K562 (cell line): ENCODE measurements around the gene POLD3. TPM values are rescaled to one million over a fixed set of nuclear protein-coding genes. Genes with fewer than 3 reads are reported as not detected.
A peak's percentile ranks its signal among the peaks of the same experiment; 100 is the strongest.

ENCODE experiments used
- ATAC-seq: fragments of 200-7000 bp; cut with Tn5 transposase; 3 replicates; pipeline ENCODE4 v1.9.1; 2020; ENCODE audit warnings: moderate library complexity
- BruUV-seq: library from RNA; stranded (reverse); fragments of 400-500 nt; replicated peaks from 2 replicates; lab custom pipeline; 2021; lab: Mats Ljungman, UMichigan
- CTCF ChIA-PET: fragments of 300-600 bp; formaldehyde crosslinking; extraction: SDS; loops from one replicate; lab custom pipeline; 2021; ENCODE audit warnings: low intra/inter-chr PET ratio; lab: Yijun Ruan, JAX
- POLR2A ChIA-PET: fragments of 300-600, 350-650 bp; sonication (Branson Sonifier 250); formaldehyde crosslinking; extraction: SDS; loops from one replicate; lab custom pipeline; 2021; ENCODE audit warnings: antibody characterized with exemption, inconsistent platforms; lab: Yijun Ruan, JAX
- DNase-seq, 4 experiments: peaks; one replicate each; pipeline versions ENCODE4 v3.0.0 to v3.0.0-alpha.2; 2011 to 2018; ENCODE audit warnings: low spot score in 3 of 4, mixed read lengths in 3 of 4; ENCODE audit errors: extremely low read depth in 1 of 4
- FAIRE-seq: peaks from 2 replicates; lab custom pipeline; 2011; peaks lifted over from hg19 to GRCh38; lab: Jason Lieb, UNC
- H2AFZ ChIP-seq: 2 replicates; pipeline ENCODE4 v1.6.0; 2011; ENCODE audit warnings: low read depth, low read length, control low read depth, inconsistent platforms
- H3K27ac ChIP-seq: fragments of 200-600 bp; 3 replicates; pipeline ENCODE4 v1.8.0; 2011; ENCODE audit warnings: low read depth, mild to moderate bottlenecking, control low read depth, inconsistent platforms, low read length, moderate library complexity, mixed read lengths; ENCODE audit errors: extremely low read depth
- H3K27me3 ChIP-seq, 2 experiments: fragments of 300-600 bp in 1 of 2; 2 replicates in 1 of 2; 3 replicates in 1 of 2; pipeline versions ENCODE4 v1.6.0 to v1.8.0; 2011; ENCODE audit warnings: inconsistent platforms in 2 of 2, low read length in 2 of 2, mild to moderate bottlenecking in 1 of 2, mixed read lengths in 1 of 2, moderate library complexity in 1 of 2; ENCODE audit not compliant: control insufficient read depth in 2 of 2, insufficient read depth in 2 of 2
- H3K36me3 ChIP-seq: fragments of 300-600 bp; 3 replicates; pipeline ENCODE4 v1.8.0; 2011; ENCODE audit warnings: mild to moderate bottlenecking, low read length, inconsistent platforms; ENCODE audit not compliant: control insufficient read depth, insufficient read depth
- H3K4me1 ChIP-seq, 2 experiments: fragments of 200-600 bp in 1 of 2; replicated peaks in 1 of 2; 2 replicates in 1 of 2; 3 replicates in 1 of 2; pipeline versions ENCODE4 v1.5.1 to v1.8.0; 2011; ENCODE audit warnings: inconsistent platforms in 2 of 2, low read length in 2 of 2, mild to moderate bottlenecking in 1 of 2, mixed read lengths in 1 of 2, moderate library complexity in 1 of 2; ENCODE audit not compliant: control insufficient read depth in 2 of 2, insufficient read depth in 2 of 2
- H3K4me2 ChIP-seq: 2 replicates; pipeline ENCODE4 v1.6.1; 2011; ENCODE audit warnings: low read length, control low read depth, inconsistent platforms, mixed read lengths; ENCODE audit not compliant: insufficient read depth
- H3K4me3 ChIP-seq: fragments of 200-600 bp; sonication (generic), shearing (Covaris generic); 2 replicates; pipeline ENCODE4 v1.5.1; 2016; ENCODE audit warnings: control low read depth, inconsistent platforms
- H3K79me2 ChIP-seq: fragments of 200-600 bp; 3 replicates; pipeline ENCODE4 v1.8.0; 2011; ENCODE audit warnings: low read length, inconsistent platforms; ENCODE audit not compliant: control insufficient read depth, insufficient read depth
- H3K9ac ChIP-seq, 2 experiments: 2 replicates each; pipeline versions ENCODE4 v1.6.0 to v1.6.1; 2011; ENCODE audit warnings: low read depth in 2 of 2, low read length in 2 of 2, control low read depth in 1 of 2, inconsistent platforms in 1 of 2, mild to moderate bottlenecking in 1 of 2, mixed read lengths in 1 of 2; ENCODE audit not compliant: insufficient read depth in 1 of 2
- H3K9me1 ChIP-seq: one replicate; pipeline ENCODE4 v1.6.0; 2011; ENCODE audit warnings: inconsistent platforms, mild to moderate bottlenecking, low read length, moderate library complexity; ENCODE audit not compliant: control insufficient read depth, insufficient read depth
- H3K9me3 ChIP-seq: replicated peaks from 2 replicates; pipeline ENCODE4 v1.5.1; 2011; ENCODE audit warnings: low read depth, low read length, inconsistent platforms; ENCODE audit not compliant: control insufficient read depth, insufficient read depth
- H4K20me1 ChIP-seq: replicated peaks from 2 replicates; pipeline ENCODE4 v1.6.1; 2011; ENCODE audit warnings: low read length, inconsistent platforms, mixed read lengths; ENCODE audit not compliant: control insufficient read depth, insufficient read depth
- AFF1 ChIP-seq, 2 experiments: fragments of 450-650 bp; IDR thresholded peaks; 2 replicates each; pipeline ENCODE4 v1.6.1; 2018; ENCODE audit warnings: mild to moderate bottlenecking in 2 of 2, low read depth in 1 of 2; ENCODE audit not compliant: partially characterized antibody in 2 of 2
- CBX8 ChIP-seq: fragments of 200-600 bp; sonication (generic); IDR thresholded peaks from 2 replicates; pipeline ENCODE4 v1.6.1; 2012; ENCODE audit warnings: borderline replicate concordance, mixed run types, low read depth, mild to moderate bottlenecking, moderate library complexity, mixed read lengths, low read length, control low read depth, inconsistent platforms; ENCODE audit not compliant: poor library complexity, severe bottlenecking; ENCODE audit errors: extremely low read depth
- FOSL1 ChIP-seq: fragments of 200-800 bp; sonication (Bioruptor generic); conservative IDR thresholded peaks from 2 replicates; pipeline ENCODE4 v1.6.1; 2016; ENCODE audit warnings: missing genetic modification characterization, missing compliant biosample characterization
- JUNB ChIP-seq: fragments of 450-650 bp; formaldehyde crosslinking; conservative IDR thresholded peaks from 2 replicates; pipeline ENCODE4 v1.4.0; 2020; ENCODE audit warnings: mild to moderate bottlenecking
- JUND ChIP-seq, 2 experiments: IDR thresholded peaks; 2 replicates in 1 of 2; 3 replicates in 1 of 2; pipeline ENCODE4 v1.6.1; 2011; ENCODE audit warnings: borderline replicate concordance in 2 of 2, low read depth in 2 of 2, low read length in 2 of 2, improper control_type of control experiment in 1 of 2, missing biosample characterization in 1 of 2, missing genetic modification characterization in 1 of 2, missing genetic modification reagents in 1 of 2
- MEIS2 ChIP-seq: fragments of 450-650 bp; IDR thresholded peaks from 2 replicates; pipeline ENCODE4 v1.6.1; 2014; ENCODE audit warnings: mild to moderate bottlenecking; ENCODE audit not compliant: partially characterized antibody
- POLR2G ChIP-seq: fragments of 200-400 bp; formaldehyde crosslinking; IDR thresholded peaks from 2 replicates; pipeline ENCODE4 v1.6.1; 2017; ENCODE audit warnings: low read depth, mild to moderate bottlenecking, antibody characterized with exemption, low read length, moderate library complexity
- RBM14 ChIP-seq: fragments of 200-400 bp; formaldehyde crosslinking; IDR thresholded peaks from 2 replicates; pipeline ENCODE4 v1.6.1; 2018; ENCODE audit warnings: low read depth, mild to moderate bottlenecking, low read length, moderate library complexity, borderline replicate concordance; ENCODE audit not compliant: insufficient read depth
- SAFB2 ChIP-seq: fragments of 200-400 bp; formaldehyde crosslinking; IDR thresholded peaks from 2 replicates; pipeline ENCODE4 v1.6.1; 2018; ENCODE audit warnings: borderline replicate concordance, low read length, low read depth, moderate library complexity; ENCODE audit not compliant: severe bottlenecking
- TCF3 ChIP-seq: sonication (generic); formaldehyde crosslinking; IDR thresholded peaks from 2 replicates; pipeline ENCODE4 v1.4.0; 2020; ENCODE audit warnings: mild to moderate bottlenecking, missing genetic modification reagents
- TEAD1 ChIP-seq, 2 experiments: fragments of 450-650 bp in 1 of 2; sonication (generic) in 1 of 2; formaldehyde crosslinking; IDR thresholded peaks; 2 replicates each; pipeline versions ENCODE4 v1.4.0 to v1.8.0; 2020 to 2022; ENCODE audit warnings: mild to moderate bottlenecking in 2 of 2, missing genetic modification reagents in 1 of 2
- TOE1 ChIP-seq, 2 experiments: fragments of 450-650 bp in 1 of 2; sonication (generic) in 1 of 2; formaldehyde crosslinking in 1 of 2; IDR thresholded peaks; 2 replicates each; pipeline versions ENCODE4 v1.7.1 to v1.8.0; 2016 to 2022; ENCODE audit warnings: borderline replicate concordance in 2 of 2, mild to moderate bottlenecking in 2 of 2, antibody characterized with exemption in 1 of 2, inconsistent platforms in 1 of 2, low read depth in 1 of 2, missing genetic modification reagents in 1 of 2, moderate library complexity in 1 of 2
- ZNF766 ChIP-seq: fragments of 200-800 bp; sonication (Bioruptor generic); conservative IDR thresholded peaks from 2 replicates; pipeline ENCODE4 v1.6.1; 2016; ENCODE audit warnings: missing genetic modification characterization, missing compliant biosample characterization
- ZSCAN29 ChIP-seq: fragments of 450-650 bp; IDR thresholded peaks from 2 replicates; pipeline ENCODE4 v1.6.1; 2017
- WGBS: fragments of 100-300 bp; shearing (Covaris generic); methylation state at CpG from one replicate; pipeline ENCODE4 v1.1.6; 2016; ENCODE audit warnings: low coverage, mixed read lengths; ENCODE audit not compliant: insufficient coverage; ENCODE audit errors: missing lambda C conversion rate; 5-methylcytosine and 5-hydroxymethylcytosine counted together
- in situ Hi-C: fragments of 300-500 bp; cut with MboI; formaldehyde crosslinking; loops from 4 replicates; pipeline ENCODE4 v1.15.0; 2018; ENCODE audit warnings: inconsistent platforms, mixed read lengths
- intact Hi-C: fragments of 100-400 bp; cut with micrococcal nuclease; formaldehyde crosslinking; loops from 2 replicates; pipeline ENCODE4 v1.14.2; 2022
- polyA plus RNA-seq, 8 experiments: library from polyadenylated mRNA; depleted of rRNA in 4 of 8; stranded (reverse) in 5 of 8; unstranded in 3 of 8; fragments of >200 nt; fragmentation: Nextera tagmentation in 2 of 8; fragmentation: Illumina TruSeq in 1 of 8; extraction: Ambion mirVana in 2 of 8; extraction: Trizol in 1 of 8; gene quantifications; 2 replicates each; pipeline versions ENCODE4 v1.2.1 to v1.2.3, GENCODE V29; 2011 to 2014; ENCODE audit warnings: inconsistent platforms in 1 of 8, missing spikeins in 1 of 8
- total RNA-seq, 7 experiments: library from RNA; depleted of rRNA in 6 of 7; stranded (reverse); fragments of >200 nt in 6 of 7; fragmentation: Illumina TruSeq in 2 of 7; extraction: Trizol in 2 of 7; gene quantifications; 2 replicates each; pipeline versions ENCODE4 v1.2.1 to v1.2.3, GENCODE V29; 2011 to 2021; ENCODE audit warnings: low replicate concordance in 1 of 7
- TF ChIP-seq, protein P1 (sequence below), 2 experiments: fragments of 250-450 bp in 1 of 2; fragments of 450-650 bp in 1 of 2; sonication (Bioruptor Pico) in 1 of 2; IDR thresholded peaks; 2 replicates each; pipeline versions ENCODE4 v1.6.1 to v1.8.0; 2016 to 2021; ENCODE audit warnings: mild to moderate bottlenecking in 2 of 2, moderate library complexity in 2 of 2, missing compliant biosample characterization in 1 of 2, missing genetic modification characterization in 1 of 2

The POLD3 gene
- total and polyA plus RNA-seq, 9 of the 15 experiments (the other 6 are each of a cell fraction or from before 2014, with no cell fraction given) = 10.6 to 40.1 (median 24.6) TPM

- Histone ChIP-seq H3K79me2 (no peaks in the 10 kb centered on the region), H3K9me3 (no peaks in the 10 kb centered on the region), H3K4me1 (peaks cover 0 to 35% of the 10 kb centered on the region in 2 experiments), H3K27ac (0 out of 3 replicates have a peak overlapping the region, but pooled peaks have one; percentile 10), H3K4me2 (no peak overlapping the region), H2AFZ (peak overlapping the region; percentile 3; the same call in 1 of the 2 replicates), H3K36me3 (peaks cover 65% of the 10 kb centered on the region), H3K9ac (no peak overlapping the region), H3K27me3 (no peaks in the 10 kb centered on the region), H4K20me1 (0 out of 2 replicates have a peak, but pooled peaks cover 3% of the 10 kb centered on the region), H3K9me1 (no peaks in the 10 kb centered on the region), H3K4me3 (no peak overlapping the region)
- FAIRE-seq (no peak), DNase-seq (peak in 3 of 4 experiments; percentile 18 to 23 (median 21)), ATAC-seq (no peak)
- CTCF ChIA-PET = no interaction called here
- in situ Hi-C loops (no loop called here), intact Hi-C loops (no loop called here)
- POLR2A ChIA-PET = interaction anchor here (0.8 kb wide), 1 partner anchor 13 kb away, joined by 3 read pairs; no protein-coding TSS in a partner anchor
- no TSS peak for BruUV-seq
- WGBS = 29% methylated on average over 1 of the region's 1 CpG
- TF ChIP-seq AFF1 (IDR thresholded peaks at IDR 0.05; ENCODE audit: low read depth in 1 of 2, partially characterized antibody in 2 of 2) = no peak
- TF ChIP-seq SAFB2 = no peak
- TF ChIP-seq JUND (IDR thresholded peaks at IDR 0.05; ENCODE audit: borderline replicate concordance, low read depth, low read length) = peak; percentile 82
- TF ChIP-seq JUND (tag; IDR thresholded peaks at IDR 0.05; ENCODE audit: borderline replicate concordance, low read depth, low read length) = peak; percentile 73; the same call in 2 of the 3 replicates
- TF ChIP-seq FOSL1 (tag) = peak; percentile 91
- TF ChIP-seq CBX8 = no peak
- TF ChIP-seq, protein P1, sequence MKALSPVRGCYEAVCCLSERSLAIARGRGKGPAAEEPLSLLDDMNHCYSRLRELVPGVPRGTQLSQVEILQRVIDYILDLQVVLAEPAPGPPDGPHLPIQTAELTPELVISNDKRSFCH (CRISPR knock-in tag; IDR thresholded peaks at IDR 0.05) = no peak
- TF ChIP-seq, protein P1 (tag; IDR thresholded peaks at IDR 0.05) = no peak
- 0 out of 2 replicates have a peak, but pooled peaks have one; percentile 9 for TF ChIP-seq JUNB (CRISPR knock-in tag)
- TF ChIP-seq MEIS2 = no peak
- TF ChIP-seq TEAD1 (CRISPR knock-in tag; IDR thresholded peaks at IDR 0.05) = no peak
- no peak for TF ChIP-seq POLR2G
- TF ChIP-seq ZNF766 (CRISPR knock-in tag) = 0 out of 2 replicates have a peak, but pooled peaks have one; percentile 27
- no peak for TF ChIP-seq TCF3
- no peak for TF ChIP-seq ZSCAN29
- no peak for TF ChIP-seq TOE1 (IDR thresholded peaks at IDR 0.05; ENCODE audit: borderline replicate concordance)
- TF ChIP-seq TOE1 (CRISPR knock-in tag; IDR thresholded peaks at IDR 0.05; ENCODE audit: borderline replicate concordance, low read depth) = no peak
- no peak for TF ChIP-seq RBM14
These were observed 44.3 kb downstream of the POLD3 start for GRCh38 chr11:74636630-74637184.
